Stimulated activated naive CD4-positive, alpha-beta T cell (primary cell): ENCODE data around the gene DLD.
"Not testable (repeated sequence)": the region's sequence is repeated elsewhere in the genome, so short reads cannot be mapped to it uniquely, and the experiment has no call there.

Experiments
- DNase-seq, 6 experiments: peaks; one replicate each; lab custom pipeline; 2025; lab: John Stamatoyannopoulos, UW

DLD gene

GRCh38 chr7:107944411-107945169 is 53.6 kb downstream of the DLD start:
- no peak for DNase-seq

- DNase-seq, result no peak
Observed at GRCh38 chr7:107945332-107945731, 54.3 kb downstream of the DLD start.

- DNase-seq, result no peak
Observed at GRCh38 chr7:107946451-107946850, 55.5 kb downstream of the DLD start.

GRCh38 chr7:107946881-107947280 is 55.9 kb downstream of the DLD start:
- no peak for DNase-seq

GRCh38 chr7:107948645-107949442 is 57.9 kb downstream of the DLD start:
- DNase-seq, result no peak

- DNase-seq, result no peak
Observed at GRCh38 chr7:107949443-107949935, 58.5 kb downstream of the DLD start.

GRCh38 chr7:107951172-107951787 is 60.3 kb downstream of the DLD start:
- DNase-seq, result no peak

GRCh38 chr7:107951896-107952295 is 60.9 kb downstream of the DLD start:
- DNase-seq, result no peak

GRCh38 chr7:107953265-107953923 is 62.4 kb downstream of the DLD start:
- no peak for DNase-seq

GRCh38 chr7:107953924-107954303 is 62.9 kb downstream of the DLD start:
- no peak for DNase-seq

- no peak for DNase-seq
Observed at GRCh38 chr7:107955394-107955793, 64.4 kb downstream of the DLD start.

GRCh38 chr7:107956950-107957349 is 66.0 kb downstream of the DLD start:
- DNase-seq, result not testable (repeated sequence)

GRCh38 chr7:107957436-107957835 is 66.5 kb downstream of the DLD start:
- DNase-seq, result no peak

GRCh38 chr7:107958764-107959526 is 68.0 kb downstream of the DLD start:
- no peak for DNase-seq

GRCh38 chr7:107959527-107959898 is 68.5 kb downstream of the DLD start:
- DNase-seq, result no peak

- no peak for DNase-seq
Observed at GRCh38 chr7:107960272-107960671, 69.3 kb downstream of the DLD start.

- no peak for DNase-seq
Observed at GRCh38 chr7:107961405-107961804, 70.4 kb downstream of the DLD start.

GRCh38 chr7:107962817-107963216 is 71.8 kb downstream of the DLD start:
- DNase-seq, result no peak

- DNase-seq, result no peak
Observed at GRCh38 chr7:107964510-107964909, 73.5 kb downstream of the DLD start.

- no peak for DNase-seq
Observed at GRCh38 chr7:107966711-107967110, 75.7 kb downstream of the DLD start.

- no peak for DNase-seq
Observed at GRCh38 chr7:107967420-107967819, 76.4 kb downstream of the DLD start.

GRCh38 chr7:107968449-107968848 is 77.5 kb downstream of the DLD start:
- DNase-seq, result no peak
